K562 (cell line): ENCODE results near the gene ARHGAP23. TPM values are rescaled to one million over a fixed set of nuclear protein-coding genes. Genes with fewer than 3 reads are reported as not detected.
"Not testable (repeated sequence)": the region's sequence is repeated elsewhere in the genome, so short reads cannot be mapped to it uniquely, and the experiment has no call there.

Source experiments
- ATAC-seq: fragments of 200-7000 bp; cut with Tn5 transposase; 3 replicates; pipeline ENCODE4 v1.9.1; 2020; ENCODE audit warnings: moderate library complexity
- BruUV-seq: library from RNA; stranded (reverse); fragments of 400-500 nt; replicated peaks from 2 replicates; lab custom pipeline; 2021; lab: Mats Ljungman, UMichigan
- CTCF ChIA-PET: fragments of 300-600 bp; formaldehyde crosslinking; extraction: SDS; loops from one replicate; lab custom pipeline; 2021; ENCODE audit warnings: low intra/inter-chr PET ratio; lab: Yijun Ruan, JAX
- POLR2A ChIA-PET: fragments of 300-600, 350-650 bp; sonication (Branson Sonifier 250); formaldehyde crosslinking; extraction: SDS; loops from one replicate; lab custom pipeline; 2021; ENCODE audit warnings: antibody characterized with exemption, inconsistent platforms; lab: Yijun Ruan, JAX
- DNase-seq, 4 experiments: peaks; one replicate each; pipeline versions ENCODE4 v3.0.0 to v3.0.0-alpha.2; 2011 to 2018; ENCODE audit warnings: low spot score in 3 of 4, mixed read lengths in 3 of 4; ENCODE audit errors: extremely low read depth in 1 of 4
- FAIRE-seq: peaks from 2 replicates; lab custom pipeline; 2011; peaks lifted over from hg19 to GRCh38; lab: Jason Lieb, UNC
- H2AFZ ChIP-seq: 2 replicates; pipeline ENCODE4 v1.6.0; 2011; ENCODE audit warnings: low read depth, low read length, control low read depth, inconsistent platforms
- H3K27ac ChIP-seq: fragments of 200-600 bp; 3 replicates; pipeline ENCODE4 v1.8.0; 2011; ENCODE audit warnings: low read depth, mild to moderate bottlenecking, control low read depth, inconsistent platforms, low read length, moderate library complexity, mixed read lengths; ENCODE audit errors: extremely low read depth
- H3K27me3 ChIP-seq, 2 experiments: fragments of 300-600 bp in 1 of 2; 2 replicates in 1 of 2; 3 replicates in 1 of 2; pipeline versions ENCODE4 v1.6.0 to v1.8.0; 2011; ENCODE audit warnings: inconsistent platforms in 2 of 2, low read length in 2 of 2, mild to moderate bottlenecking in 1 of 2, mixed read lengths in 1 of 2, moderate library complexity in 1 of 2; ENCODE audit not compliant: control insufficient read depth in 2 of 2, insufficient read depth in 2 of 2
- H3K36me3 ChIP-seq: fragments of 300-600 bp; 3 replicates; pipeline ENCODE4 v1.8.0; 2011; ENCODE audit warnings: mild to moderate bottlenecking, low read length, inconsistent platforms; ENCODE audit not compliant: control insufficient read depth, insufficient read depth
- H3K4me1 ChIP-seq, 2 experiments: fragments of 200-600 bp in 1 of 2; replicated peaks in 1 of 2; 2 replicates in 1 of 2; 3 replicates in 1 of 2; pipeline versions ENCODE4 v1.5.1 to v1.8.0; 2011; ENCODE audit warnings: inconsistent platforms in 2 of 2, low read length in 2 of 2, mild to moderate bottlenecking in 1 of 2, mixed read lengths in 1 of 2, moderate library complexity in 1 of 2; ENCODE audit not compliant: control insufficient read depth in 2 of 2, insufficient read depth in 2 of 2
- H3K4me2 ChIP-seq: 2 replicates; pipeline ENCODE4 v1.6.1; 2011; ENCODE audit warnings: low read length, control low read depth, inconsistent platforms, mixed read lengths; ENCODE audit not compliant: insufficient read depth
- H3K4me3 ChIP-seq: fragments of 200-600 bp; sonication (generic), shearing (Covaris generic); 2 replicates; pipeline ENCODE4 v1.5.1; 2016; ENCODE audit warnings: control low read depth, inconsistent platforms
- H3K79me2 ChIP-seq: fragments of 200-600 bp; 3 replicates; pipeline ENCODE4 v1.8.0; 2011; ENCODE audit warnings: low read length, inconsistent platforms; ENCODE audit not compliant: control insufficient read depth, insufficient read depth
- H3K9ac ChIP-seq, 2 experiments: 2 replicates each; pipeline versions ENCODE4 v1.6.0 to v1.6.1; 2011; ENCODE audit warnings: low read depth in 2 of 2, low read length in 2 of 2, control low read depth in 1 of 2, inconsistent platforms in 1 of 2, mild to moderate bottlenecking in 1 of 2, mixed read lengths in 1 of 2; ENCODE audit not compliant: insufficient read depth in 1 of 2
- H3K9me1 ChIP-seq: one replicate; pipeline ENCODE4 v1.6.0; 2011; ENCODE audit warnings: inconsistent platforms, mild to moderate bottlenecking, low read length, moderate library complexity; ENCODE audit not compliant: control insufficient read depth, insufficient read depth
- H3K9me3 ChIP-seq: replicated peaks from 2 replicates; pipeline ENCODE4 v1.5.1; 2011; ENCODE audit warnings: low read depth, low read length, inconsistent platforms; ENCODE audit not compliant: control insufficient read depth, insufficient read depth
- H4K20me1 ChIP-seq: replicated peaks from 2 replicates; pipeline ENCODE4 v1.6.1; 2011; ENCODE audit warnings: low read length, inconsistent platforms, mixed read lengths; ENCODE audit not compliant: control insufficient read depth, insufficient read depth
- MEIS2 ChIP-seq: fragments of 450-650 bp; IDR thresholded peaks from 2 replicates; pipeline ENCODE4 v1.6.1; 2014; ENCODE audit warnings: mild to moderate bottlenecking; ENCODE audit not compliant: partially characterized antibody
- PBX2 ChIP-seq, 2 experiments: IDR thresholded peaks in 1 of 2; conservative IDR thresholded peaks in 1 of 2; 2 replicates each; pipeline ENCODE4 v1.6.1; 2016; ENCODE audit warnings: low read depth in 2 of 2, mild to moderate bottlenecking in 1 of 2, missing compliant biosample characterization in 1 of 2, missing genetic modification characterization in 1 of 2, moderate library complexity in 1 of 2
- WGBS: fragments of 100-300 bp; shearing (Covaris generic); methylation state at CpG from one replicate; pipeline ENCODE4 v1.1.6; 2016; ENCODE audit warnings: low coverage, mixed read lengths; ENCODE audit not compliant: insufficient coverage; ENCODE audit errors: missing lambda C conversion rate; 5-methylcytosine and 5-hydroxymethylcytosine counted together
- in situ Hi-C: fragments of 300-500 bp; cut with MboI; formaldehyde crosslinking; loops from 4 replicates; pipeline ENCODE4 v1.15.0; 2018; ENCODE audit warnings: inconsistent platforms, mixed read lengths
- intact Hi-C: fragments of 100-400 bp; cut with micrococcal nuclease; formaldehyde crosslinking; loops from 2 replicates; pipeline ENCODE4 v1.14.2; 2022
- polyA plus RNA-seq, 8 experiments: library from polyadenylated mRNA; depleted of rRNA in 4 of 8; stranded (reverse) in 5 of 8; unstranded in 3 of 8; fragments of >200 nt; fragmentation: Nextera tagmentation in 2 of 8; fragmentation: Illumina TruSeq in 1 of 8; extraction: Ambion mirVana in 2 of 8; extraction: Trizol in 1 of 8; gene quantifications; 2 replicates each; pipeline versions ENCODE4 v1.2.1 to v1.2.3, GENCODE V29; 2011 to 2014; ENCODE audit warnings: inconsistent platforms in 1 of 8, missing spikeins in 1 of 8
- total RNA-seq, 7 experiments: library from RNA; depleted of rRNA in 6 of 7; stranded (reverse); fragments of >200 nt in 6 of 7; fragmentation: Illumina TruSeq in 2 of 7; extraction: Trizol in 2 of 7; gene quantifications; 2 replicates each; pipeline versions ENCODE4 v1.2.1 to v1.2.3, GENCODE V29; 2011 to 2021; ENCODE audit warnings: low replicate concordance in 1 of 7
- TF ChIP-seq, protein P1 (sequence below): fragments of 450-650 bp; IDR thresholded peaks from 2 replicates; pipeline ENCODE4 v1.6.1; 2016

ARHGAP23 gene
- total and polyA plus RNA-seq, 9 of the 15 experiments (the other 6 are each of a cell fraction or from before 2014, with no cell fraction given) = 0.01 to 2.7 (median 0.70) TPM

DNA sequence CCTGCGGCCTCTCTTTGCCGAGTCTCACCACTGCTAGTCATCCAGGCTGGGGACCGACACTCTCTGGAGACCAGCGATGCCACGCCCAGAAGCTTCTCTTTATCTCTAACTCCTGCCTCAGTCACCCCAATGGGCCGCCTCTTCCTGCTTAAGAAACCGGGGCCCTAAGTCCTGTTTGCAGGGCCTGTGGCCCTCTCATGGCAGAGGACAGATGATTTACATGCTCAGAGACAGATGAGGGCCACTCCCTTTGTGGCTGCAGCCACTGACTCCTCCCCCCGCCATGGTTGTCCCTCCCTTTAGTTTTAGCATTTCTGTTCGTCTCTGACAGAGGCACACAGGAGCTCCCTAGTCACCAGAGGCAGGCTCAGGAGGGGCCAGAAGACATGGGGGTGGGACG is 71.0 kb downstream of the ARHGAP23 start:
- H3K9ac ChIP-seq = 0 out of 4 replicates have a peak overlapping the region, but pooled peaks of 1 of the 2 experiments have one; percentile 58
- DNase-seq; H3K27ac ChIP-seq; in situ Hi-C loops; H3K4me2 ChIP-seq; ATAC-seq; H3K79me2 ChIP-seq; intact Hi-C loops; H3K4me1 ChIP-seq; BruUV-seq; H3K4me3 ChIP-seq; H4K20me1 ChIP-seq; H3K9me1 ChIP-seq; POLR2A ChIA-PET; H2AFZ ChIP-seq; H3K9me3 ChIP-seq; H3K27me3 ChIP-seq; FAIRE-seq; CTCF ChIA-PET; H3K36me3 ChIP-seq; TF ChIP-seq PBX2 (CRISPR knock-in tag; IDR thresholded peaks at IDR 0.05; ENCODE audit: low read depth): not testable (repeated sequence)
- 9% methylated on average over 6 of the region's 10 CpGs for WGBS
- TF ChIP-seq, protein P1, sequence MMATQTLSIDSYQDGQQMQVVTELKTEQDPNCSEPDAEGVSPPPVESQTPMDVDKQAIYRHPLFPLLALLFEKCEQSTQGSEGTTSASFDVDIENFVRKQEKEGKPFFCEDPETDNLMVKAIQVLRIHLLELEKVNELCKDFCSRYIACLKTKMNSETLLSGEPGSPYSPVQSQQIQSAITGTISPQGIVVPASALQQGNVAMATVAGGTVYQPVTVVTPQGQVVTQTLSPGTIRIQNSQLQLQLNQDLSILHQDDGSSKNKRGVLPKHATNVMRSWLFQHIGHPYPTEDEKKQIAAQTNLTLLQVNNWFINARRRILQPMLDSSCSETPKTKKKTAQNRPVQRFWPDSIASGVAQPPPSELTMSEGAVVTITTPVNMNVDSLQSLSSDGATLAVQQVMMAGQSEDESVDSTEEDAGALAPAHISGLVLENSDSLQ = peak; percentile 89
- TF ChIP-seq MEIS2 (peak; percentile 84), PBX2 (tag; conservative IDR thresholded peaks at IDR 0.05; ENCODE audit: low read depth) (peak; percentile 81)

- H3K9me3 ChIP-seq, BruUV-seq, H3K36me3 ChIP-seq, H3K9me1 ChIP-seq, H3K9ac ChIP-seq, POLR2A ChIA-PET, H3K4me2 ChIP-seq, DNase-seq, H3K27ac ChIP-seq, H2AFZ ChIP-seq, H3K79me2 ChIP-seq, FAIRE-seq, H4K20me1 ChIP-seq, ATAC-seq, H3K4me1 ChIP-seq, intact Hi-C loops, CTCF ChIA-PET, H3K4me3 ChIP-seq, in situ Hi-C loops: not testable (repeated sequence)
- WGBS = no CpG with 5 or more reads among the region's 2 CpGs
- H3K27me3 ChIP-seq = peaks cover 0 to 13% of the 10 kb centered on the region in 2 experiments; a peak in 1 of 5 replicates
Measured at GRCh38 chr17:38501718-38502117, 73.5 kb downstream of the ARHGAP23 start.
